ENCODE measurements around the gene SEZ6. TPM values are rescaled to one million over a fixed set of nuclear protein-coding genes. Genes with fewer than 3 reads are reported as not detected.

SEZ6 gene
- total RNA-seq, 2 donors from 2014 or later = not detected

GRCh38 chr17:28926786-28927185, 79.0 kb downstream of the SEZ6 start:
- no peak for DNase-seq
- Histone ChIP-seq H3K36me3 (replicated peaks in 1 of 2; ENCODE audit: insufficient read depth in 1 of 2, low read depth in 2 of 2) (peaks cover 0 to 9% of the 10 kb centered on the region in 2 donors), H3K4me3 (no peak overlapping the region), H3K4me1 (peaks cover 5% of the 10 kb centered on the region), H3K9me3 (no peaks in the 10 kb centered on the region), H3K27ac (peak overlapping the region in 1 of 4 donors; percentile 58), H3K27me3 (no peaks in the 10 kb centered on the region)
- intact Hi-C loops (cut with DNase I) = no loop called here
- TF ChIP-seq POLR2A (IDR thresholded peaks at IDR 0.05) (no peak), CTCF (IDR thresholded peaks at IDR 0.05) (no peak)
- 89 to 98% methylated on average over 4 of the region's 4 CpGs for WGBS, 2 donors
- no peak for ATAC-seq

DNA sequence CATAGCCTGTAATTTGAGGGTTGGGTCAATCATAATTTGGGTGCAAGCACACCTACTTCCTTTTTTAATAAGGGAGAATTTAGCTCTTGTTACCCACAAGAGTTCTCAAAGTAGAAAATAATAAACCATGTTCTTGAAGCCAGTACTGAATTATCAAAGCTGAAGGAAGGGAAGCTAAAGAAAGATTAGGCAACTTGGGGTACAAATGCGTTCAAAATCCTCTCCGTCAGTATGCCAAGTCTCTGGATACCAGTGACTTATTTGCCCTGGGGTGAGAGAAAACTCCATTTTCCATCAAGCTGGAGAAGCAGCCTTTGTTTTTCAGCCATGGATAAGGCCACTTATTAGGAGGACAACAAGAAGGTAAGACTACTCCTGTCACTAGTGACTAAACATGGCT, 79.5 kb downstream of the SEZ6 start:
- 86 to 90% methylated on average over 2 of the region's 2 CpGs for WGBS, 2 donors
- no peaks in the 10 kb centered on the region for H3K9me3 ChIP-seq
- H3K27me3 ChIP-seq = no peaks in the 10 kb centered on the region
- peak overlapping the region in 1 of 4 donors; percentile 58 for H3K27ac ChIP-seq
- H3K4me3 ChIP-seq = no peak overlapping the region
- peaks cover 5% of the 10 kb centered on the region for H3K4me1 ChIP-seq
- intact Hi-C loops (cut with DNase I) = no loop called here
- TF ChIP-seq CTCF (IDR thresholded peaks at IDR 0.05) (no peak), POLR2A (IDR thresholded peaks at IDR 0.05) (no peak)
- DNase-seq (no peak), ATAC-seq (no peak)
- peaks cover 0 to 12% of the 10 kb centered on the region in 2 donors for H3K36me3 ChIP-seq (replicated peaks in 1 of 2; ENCODE audit: insufficient read depth in 1 of 2, low read depth in 2 of 2)

- WGBS, 2 donors = 34 to 56% methylated on average over 2 of the region's 2 CpGs
- peaks cover 0 to 14% of the 10 kb centered on the region in 2 donors for H3K36me3 ChIP-seq (replicated peaks in 1 of 2; ENCODE audit: insufficient read depth in 1 of 2, low read depth in 2 of 2)
- peak overlapping the region in 2 of 4 donors; percentile 25 to 58 for H3K27ac ChIP-seq
- intact Hi-C loops (cut with DNase I) = no loop called here
- no peaks in the 10 kb centered on the region for H3K9me3 ChIP-seq
- peak in 1 of 4 donors; percentile 33 for DNase-seq
- no peak overlapping the region for H3K4me3 ChIP-seq
- H3K27me3 ChIP-seq = no peaks in the 10 kb centered on the region
- peaks cover 5% of the 10 kb centered on the region for H3K4me1 ChIP-seq
- TF ChIP-seq CTCF (IDR thresholded peaks at IDR 0.05) = no peak
- no peak for TF ChIP-seq POLR2A (IDR thresholded peaks at IDR 0.05)
- no peak for ATAC-seq
Measured at GRCh38 chr17:28925912-28926365, 79.9 kb downstream of the SEZ6 start.

GRCh38 chr17:28920201-28920600, 85.6 kb downstream of the SEZ6 start:
- Histone ChIP-seq H3K4me1 (no peaks in the 10 kb centered on the region), H3K27ac (no peak overlapping the region), H3K27me3 (no peaks in the 10 kb centered on the region), H3K36me3 (replicated peaks in 1 of 2; ENCODE audit: insufficient read depth in 1 of 2, low read depth in 2 of 2) (peaks cover 4 to 43% of the 10 kb centered on the region in 2 donors), H3K9me3 (no peaks in the 10 kb centered on the region), H3K4me3 (no peak overlapping the region)
- intact Hi-C loops (cut with DNase I) = no loop called here
- TF ChIP-seq POLR2A (IDR thresholded peaks at IDR 0.05) = no peak
- no peak for TF ChIP-seq CTCF (IDR thresholded peaks at IDR 0.05)
- no peak for ATAC-seq
- no peak for DNase-seq

GRCh38 chr17:28918295-28918694, 87.5 kb downstream of the SEZ6 start:
- intact Hi-C loops (cut with DNase I) = no loop called here
- H3K9me3 ChIP-seq = no peaks in the 10 kb centered on the region
- WGBS, 2 donors = 51 to 52% methylated on average over 2 of the region's 2 CpGs
- TF ChIP-seq CTCF (IDR thresholded peaks at IDR 0.05) (no peak), POLR2A (IDR thresholded peaks at IDR 0.05) (no peak)
- no peaks in the 10 kb centered on the region for H3K4me1 ChIP-seq
- no peaks in the 10 kb centered on the region for H3K27me3 ChIP-seq
- ATAC-seq = no peak
- H3K36me3 ChIP-seq (replicated peaks in 1 of 2; ENCODE audit: insufficient read depth in 1 of 2, low read depth in 2 of 2) = peaks cover 12 to 46% of the 10 kb centered on the region in 2 donors
- H3K27ac ChIP-seq = no peak overlapping the region
- no peak for DNase-seq
- H3K4me3 ChIP-seq = no peak overlapping the region
